ENCODE measurements around the gene TMED9. TPM values are rescaled to one million over a fixed set of nuclear protein-coding genes. Genes with fewer than 3 reads are reported as not detected.

TMED9 gene
- total RNA-seq, 1 donor from 2014 or later: 168 TPM

Other genes with a start within 250 kb of the TMED9 start
- gene LMAN2, start 240.5 kb upstream of the TMED9 start, total RNA-seq: 90.9 TPM
- gene RGS14, start 234.3 kb upstream of the TMED9 start, total RNA-seq: 8.2 TPM
- gene SLC34A1, start 207.8 kb upstream of the TMED9 start, total RNA-seq: not detected
- not detected for gene PFN3, start 191.5 kb upstream of the TMED9 start, total RNA-seq
- not detected for gene F12, start 182.6 kb upstream of the TMED9 start, total RNA-seq
- 30.1 TPM for gene GRK6, start 165.5 kb upstream of the TMED9 start, total RNA-seq
- gene PRR7, start 145.4 kb upstream of the TMED9 start, total RNA-seq: 1.00 TPM
- gene DBN1, start 118.6 kb upstream of the TMED9 start, total RNA-seq: 44.3 TPM
- gene PDLIM7, start 94.6 kb upstream of the TMED9 start, total RNA-seq: 58.8 TPM
- gene DOK3, start 82.4 kb upstream of the TMED9 start, total RNA-seq: 22.6 TPM
- 63.8 TPM for gene DDX41, start 75.2 kb upstream of the TMED9 start, total RNA-seq
- gene FAM193B, start 37.6 kb upstream of the TMED9 start, total RNA-seq: 63.1 TPM
- gene B4GALT7, start 7.9 kb downstream of the TMED9 start, total RNA-seq: 28.8 TPM
- gene FAM153A, start 190.7 kb downstream of the TMED9 start, total RNA-seq: 1.0 TPM